Astrocyte (in vitro differentiated cells and primary cell): ENCODE results near the gene CDH23. TPM values are rescaled to one million over a fixed set of nuclear protein-coding genes. Genes with fewer than 3 reads are reported as not detected.

Source experiments
- DNase-seq: peaks from one replicate; pipeline ENCODE4 v3.0.0-alpha.2; 2010; ENCODE audit warnings: low read depth
- FAIRE-seq: peaks from 2 replicates; lab custom pipeline; 2011; peaks lifted over from hg19 to GRCh38; lab: Jason Lieb, UNC
- H2AFZ ChIP-seq: 2 replicates; pipeline ENCODE4 v1.6.0; 2012; ENCODE audit warnings: low read depth, low read length, inconsistent platforms
- H3K27ac ChIP-seq: 2 replicates; pipeline ENCODE4 v1.5.1; 2011; ENCODE audit warnings: low read depth, low read length, inconsistent platforms
- H3K27me3 ChIP-seq: 2 replicates; pipeline ENCODE4 v1.6.0; 2011; ENCODE audit warnings: low read length, inconsistent platforms; ENCODE audit not compliant: insufficient read depth
- H3K36me3 ChIP-seq: 2 replicates; pipeline ENCODE4 v1.5.1; 2011; ENCODE audit warnings: low read length, inconsistent platforms; ENCODE audit not compliant: insufficient read depth
- H3K4me1 ChIP-seq: 2 replicates; pipeline ENCODE4 v1.5.1; 2011; ENCODE audit warnings: low read length, inconsistent platforms; ENCODE audit not compliant: insufficient read depth
- H3K4me2 ChIP-seq: 2 replicates; pipeline ENCODE4 v1.6.0; 2012; ENCODE audit warnings: low read length, inconsistent platforms
- H3K4me3 ChIP-seq: 2 replicates; pipeline ENCODE4 v1.5.1; 2011; ENCODE audit warnings: low read depth, mild to moderate bottlenecking, low read length, inconsistent platforms; ENCODE audit not compliant: insufficient read depth
- H3K79me2 ChIP-seq: 2 replicates; pipeline ENCODE4 v1.6.0; 2012; ENCODE audit warnings: mild to moderate bottlenecking, low read length, inconsistent platforms; ENCODE audit not compliant: insufficient read depth
- H3K9ac ChIP-seq: 2 replicates; pipeline ENCODE4 v1.6.0; 2012; ENCODE audit warnings: mild to moderate bottlenecking, low read length, inconsistent platforms
- H3K9me3 ChIP-seq: 2 replicates; pipeline ENCODE4 v1.5.1; 2012; ENCODE audit warnings: low read depth, mild to moderate bottlenecking, low read length, inconsistent platforms; ENCODE audit not compliant: insufficient read depth
- H4K20me1 ChIP-seq: 2 replicates; pipeline ENCODE4 v1.6.0; 2012; ENCODE audit warnings: low read length, inconsistent platforms; ENCODE audit not compliant: insufficient read depth
- H3K27ac Mint-ChIP-seq: one replicate; pipeline ENCODE4 v1.8.0; 2021; ENCODE audit warnings: mild to moderate bottlenecking, mixed read lengths; ENCODE audit not compliant: unreplicated experiment
- H3K27me3 Mint-ChIP-seq: one replicate; pipeline ENCODE4 v1.8.0; 2021; ENCODE audit warnings: low read depth, mixed read lengths; ENCODE audit not compliant: unreplicated experiment
- H3K36me3 Mint-ChIP-seq: one replicate; pipeline ENCODE4 v1.8.0; 2021; ENCODE audit warnings: low read depth, mixed read lengths; ENCODE audit not compliant: unreplicated experiment
- H3K4me1 Mint-ChIP-seq: one replicate; pipeline ENCODE4 v1.8.0; 2021; ENCODE audit warnings: low read depth, mixed read lengths; ENCODE audit not compliant: unreplicated experiment
- H3K4me3 Mint-ChIP-seq: one replicate; pipeline ENCODE4 v1.8.0; 2021; ENCODE audit warnings: mild to moderate bottlenecking, moderate library complexity, mixed read lengths; ENCODE audit not compliant: unreplicated experiment
- H3K9me3 Mint-ChIP-seq: one replicate; pipeline ENCODE4 v1.8.0; 2021; ENCODE audit warnings: mild to moderate bottlenecking, mixed read lengths; ENCODE audit not compliant: unreplicated experiment
- CTCF ChIP-seq: IDR thresholded peaks from 2 replicates; pipeline ENCODE4 v1.5.1; 2011; ENCODE audit warnings: low read depth, mild to moderate bottlenecking, inconsistent platforms, low read length, moderate library complexity; ENCODE audit not compliant: insufficient read depth
- EZH2 ChIP-seq: IDR thresholded peaks from 2 replicates; pipeline ENCODE4 v1.6.1; 2012; ENCODE audit warnings: mild to moderate bottlenecking, low read length, inconsistent platforms; ENCODE audit not compliant: insufficient read depth
- total RNA-seq: library from RNA; stranded (reverse); gene quantifications from 2 replicates; pipeline ENCODE4 v1.2.1, GENCODE V29; 2021

Gene CDH23
- total RNA-seq, 1 donor from 2014 or later, result not detected

GRCh38 chr10:71635251-71635866 lies 238.6 kb downstream of the CDH23 start:
- H3K4me2 ChIP-seq, result no peak overlapping the region
- H3K4me3 ChIP-seq, result no peak overlapping the region
- H3K4me3 Mint-ChIP-seq, result no peak overlapping the region
- TF ChIP-seq EZH2, result no peak
- TF ChIP-seq CTCF, result no peak
- H3K9me3 ChIP-seq, result no peaks in the 10 kb centered on the region
- H3K27me3 Mint-ChIP-seq, result peaks cover 72% of the 10 kb centered on the region
- no peak overlapping the region for H3K27ac ChIP-seq
- H3K27ac Mint-ChIP-seq, result no peak overlapping the region
- DNase-seq (no peak), FAIRE-seq (no peak)
- no peak overlapping the region for H3K9ac ChIP-seq
- no peaks in the 10 kb centered on the region for H3K4me1 Mint-ChIP-seq
- H3K9me3 Mint-ChIP-seq, result no peaks in the 10 kb centered on the region
- H3K36me3 ChIP-seq, result no peaks in the 10 kb centered on the region
- no peaks in the 10 kb centered on the region for H4K20me1 ChIP-seq
- H3K36me3 Mint-ChIP-seq, result no peaks in the 10 kb centered on the region
- H3K4me1 ChIP-seq, result no peaks in the 10 kb centered on the region
- peaks cover 30% of the 10 kb centered on the region for H3K27me3 ChIP-seq
- H2AFZ ChIP-seq, result no peak overlapping the region
- no peaks in the 10 kb centered on the region for H3K79me2 ChIP-seq

GRCh38 chr10:71635867-71636266 lies 239.1 kb downstream of the CDH23 start:
- no peak overlapping the region for H3K27ac ChIP-seq
- H4K20me1 ChIP-seq, result no peaks in the 10 kb centered on the region
- no peak for TF ChIP-seq CTCF
- no peak for TF ChIP-seq EZH2
- no peaks in the 10 kb centered on the region for H3K9me3 Mint-ChIP-seq
- no peaks in the 10 kb centered on the region for H3K36me3 Mint-ChIP-seq
- H3K4me3 ChIP-seq, result no peak overlapping the region
- no peak overlapping the region for H2AFZ ChIP-seq
- H3K9ac ChIP-seq, result no peak overlapping the region
- no peaks in the 10 kb centered on the region for H3K4me1 ChIP-seq
- no peaks in the 10 kb centered on the region for H3K4me1 Mint-ChIP-seq
- FAIRE-seq, result no peak
- no peak overlapping the region for H3K4me2 ChIP-seq
- no peaks in the 10 kb centered on the region for H3K79me2 ChIP-seq
- no peak for DNase-seq
- H3K36me3 ChIP-seq, result no peaks in the 10 kb centered on the region
- no peaks in the 10 kb centered on the region for H3K9me3 ChIP-seq
- no peak overlapping the region for H3K27ac Mint-ChIP-seq
- peaks cover 30% of the 10 kb centered on the region for H3K27me3 ChIP-seq
- peaks cover 72% of the 10 kb centered on the region for H3K27me3 Mint-ChIP-seq
- H3K4me3 Mint-ChIP-seq, result no peak overlapping the region

GRCh38 chr10:71636588-71636987 lies 239.9 kb downstream of the CDH23 start:
- DNase-seq (no peak), FAIRE-seq (no peak)
- Mint-ChIP-seq H3K27ac (no peak overlapping the region), H3K27me3 (peaks cover 68% of the 10 kb centered on the region), H3K4me3 (no peak overlapping the region), H3K36me3 (no peaks in the 10 kb centered on the region), H3K9me3 (no peaks in the 10 kb centered on the region), H3K4me1 (no peaks in the 10 kb centered on the region)
- Histone ChIP-seq H3K4me3 (no peak overlapping the region), H3K79me2 (no peaks in the 10 kb centered on the region), H3K9me3 (no peaks in the 10 kb centered on the region), H3K9ac (no peak overlapping the region), H3K4me2 (no peak overlapping the region), H3K27me3 (peaks cover 30% of the 10 kb centered on the region), H3K4me1 (no peaks in the 10 kb centered on the region), H3K27ac (no peak overlapping the region), H3K36me3 (no peaks in the 10 kb centered on the region), H4K20me1 (no peaks in the 10 kb centered on the region), H2AFZ (no peak overlapping the region)
- TF ChIP-seq EZH2 (no peak), CTCF (no peak)
